HepG2 (cell line): ENCODE results near the gene IQCM. TPM values are rescaled to one million over a fixed set of nuclear protein-coding genes. Genes with fewer than 3 reads are reported as not detected.

Source experiments
- ATAC-seq: fragments of 200-7000 bp; cut with Tn5 transposase; 3 replicates; pipeline ENCODE4 v1.9.1; 2020; ENCODE audit warnings: mild to moderate bottlenecking, moderate library complexity
- BruUV-seq: library from RNA; stranded (reverse); fragments of 400-500 nt; replicated peaks from 2 replicates; lab custom pipeline; 2021; lab: Mats Ljungman, UMichigan
- CTCF ChIA-PET: fragments of 300-600 bp; formaldehyde crosslinking; extraction: SDS; loops from one replicate; lab custom pipeline; 2021; ENCODE audit warnings: low total read pairs, inconsistent platforms, low intra/inter-chr PET ratio; lab: Yijun Ruan, JAX
- POLR2A ChIA-PET: fragments of 350-600 bp; sonication (Branson Sonifier 250); formaldehyde crosslinking; loops from one replicate; lab custom pipeline; 2020; ENCODE audit warnings: antibody characterized with exemption, inconsistent platforms; lab: Yijun Ruan, JAX
- DNase-seq: peaks from one replicate; pipeline ENCODE4 v3.0.0-alpha.2; 2015; ENCODE audit warnings: low spot score
- FAIRE-seq: peaks from 3 replicates; lab custom pipeline; 2011; peaks lifted over from hg19 to GRCh38; lab: Jason Lieb, UNC
- H2AFZ ChIP-seq: one replicate; pipeline ENCODE4 v1.6.1; 2011; ENCODE audit warnings: low read length, inconsistent platforms
- H3K27ac ChIP-seq: fragments of 300-600 bp; 3 replicates; pipeline ENCODE4 v1.8.0; 2011; ENCODE audit warnings: mixed run types, mild to moderate bottlenecking, mixed read lengths, low read length, inconsistent platforms; ENCODE audit not compliant: insufficient read depth; ENCODE audit errors: extremely low read length
- H3K27me3 ChIP-seq, 2 experiments: fragments of 200-600 bp in 1 of 2; 2 replicates in 1 of 2; 3 replicates in 1 of 2; pipeline versions ENCODE4 v1.6.0 to v1.8.0; 2011; ENCODE audit warnings: low read length in 2 of 2, mild to moderate bottlenecking in 2 of 2, moderate library complexity in 2 of 2, inconsistent platforms in 1 of 2; ENCODE audit not compliant: insufficient read depth in 2 of 2, control insufficient read depth in 1 of 2
- H3K36me3 ChIP-seq, 2 experiments: fragments of 200-600 bp in 1 of 2; replicated peaks in 1 of 2; 2 replicates in 1 of 2; 3 replicates in 1 of 2; pipeline versions ENCODE4 v1.5.1 to v1.8.0; 2011; ENCODE audit warnings: low read length in 2 of 2, inconsistent platforms in 1 of 2; ENCODE audit not compliant: insufficient read depth in 2 of 2, control insufficient read depth in 1 of 2
- H3K4me1 ChIP-seq: 2 replicates; pipeline ENCODE4 v1.5.1; 2012; ENCODE audit warnings: low read length, inconsistent platforms; ENCODE audit not compliant: insufficient read depth
- H3K4me2 ChIP-seq: 2 replicates; pipeline ENCODE4 v1.6.0; 2011; ENCODE audit warnings: low read depth, low read length, inconsistent platforms
- H3K4me3 ChIP-seq, 3 experiments: fragments of 200-600 bp in 1 of 3; sonication (generic), shearing (Covaris generic) in 1 of 3; replicated peaks in 1 of 3; 2 replicates each; pipeline ENCODE4 v1.5.1; 2011 to 2016; ENCODE audit warnings: low read length in 3 of 3, inconsistent platforms in 2 of 3, low read depth in 2 of 3, mild to moderate bottlenecking in 2 of 3, control low read depth in 1 of 3, mixed read lengths in 1 of 3; ENCODE audit not compliant: insufficient read depth in 1 of 3
- H3K79me2 ChIP-seq: one replicate; pipeline ENCODE4 v1.6.1; 2011; ENCODE audit warnings: low read length, inconsistent platforms; ENCODE audit not compliant: insufficient read depth
- H3K9ac ChIP-seq: 2 replicates; pipeline ENCODE4 v1.6.0; 2011; ENCODE audit warnings: mild to moderate bottlenecking, low read depth, low read length, inconsistent platforms; ENCODE audit not compliant: insufficient read depth
- H3K9me3 ChIP-seq: 2 replicates; pipeline ENCODE4 v1.5.1; 2012; ENCODE audit warnings: mild to moderate bottlenecking, low read length
- H4K20me1 ChIP-seq: 2 replicates; pipeline ENCODE4 v1.6.0; 2011; ENCODE audit warnings: inconsistent platforms, mild to moderate bottlenecking, low read length, moderate library complexity; ENCODE audit not compliant: insufficient read depth
- DMAP1 ChIP-seq: IDR thresholded peaks from 2 replicates; pipeline ENCODE4 v1.6.1; 2016
- RBAK ChIP-seq: sonication (generic); formaldehyde crosslinking; IDR thresholded peaks from 2 replicates; pipeline ENCODE4 v1.5.1; 2020; ENCODE audit warnings: mild to moderate bottlenecking, missing genetic modification reagents
- SETDB1 ChIP-seq: sonication (generic); formaldehyde crosslinking; IDR thresholded peaks from 2 replicates; pipeline ENCODE4 v1.5.1; 2020; ENCODE audit warnings: missing genetic modification reagents, mild to moderate bottlenecking, borderline replicate concordance
- SMAD1 ChIP-seq: sonication (generic); formaldehyde crosslinking; IDR thresholded peaks from 2 replicates; pipeline ENCODE4 v1.4.0; 2020; ENCODE audit warnings: missing genetic modification reagents, low read depth, mild to moderate bottlenecking, borderline replicate concordance
- TCF7L2 ChIP-seq: IDR thresholded peaks from 2 replicates; pipeline ENCODE4 v1.6.1; 2011; ENCODE audit warnings: mild to moderate bottlenecking, low read depth, low read length, moderate library complexity
- ZFYVE20 ChIP-seq: sonication (generic); formaldehyde crosslinking; IDR thresholded peaks from 2 replicates; pipeline ENCODE4 v1.8.0; 2023; ENCODE audit warnings: low read depth, mild to moderate bottlenecking, moderate library complexity, missing genetic modification reagents, borderline replicate concordance
- ZKSCAN8 ChIP-seq: IDR thresholded peaks from 2 replicates; pipeline ENCODE4 v1.6.1; 2016; ENCODE audit warnings: borderline replicate concordance, missing genetic modification reagents, missing compliant biosample characterization
- ZNF121 ChIP-seq: sonication (generic); formaldehyde crosslinking; IDR thresholded peaks from 2 replicates; pipeline ENCODE4 v1.5.0; 2020; ENCODE audit warnings: mild to moderate bottlenecking, missing genetic modification reagents
- ZNF225 ChIP-seq: sonication (generic); formaldehyde crosslinking; IDR thresholded peaks from 2 replicates; pipeline ENCODE4 v1.4.0; 2020; ENCODE audit warnings: mild to moderate bottlenecking, missing genetic modification reagents
- ZNF331 ChIP-seq: sonication (generic); formaldehyde crosslinking; IDR thresholded peaks from 2 replicates; pipeline ENCODE4 v1.4.0; 2020; ENCODE audit warnings: missing genetic modification reagents
- ZNF441 ChIP-seq: sonication (generic); formaldehyde crosslinking; IDR thresholded peaks from 2 replicates; pipeline ENCODE4 v1.7.0; 2021; ENCODE audit warnings: missing genetic modification reagents, borderline replicate concordance
- ZNF558 ChIP-seq: sonication (generic); formaldehyde crosslinking; IDR thresholded peaks from 2 replicates; pipeline ENCODE4 v1.9.0; 2022; ENCODE audit warnings: mild to moderate bottlenecking, missing genetic modification reagents, borderline replicate concordance
- ZNF780A ChIP-seq: sonication (generic); formaldehyde crosslinking; IDR thresholded peaks from 2 replicates; pipeline ENCODE4 v1.8.0; 2022; ENCODE audit warnings: mild to moderate bottlenecking, missing genetic modification reagents, moderate library complexity
- ZNF83 ChIP-seq: sonication (generic); formaldehyde crosslinking; IDR thresholded peaks from 2 replicates; pipeline ENCODE4 v1.4.0; 2020; ENCODE audit warnings: missing genetic modification reagents, mild to moderate bottlenecking, borderline replicate concordance
- WGBS: methylation state at CpG from one replicate; pipeline ENCODE4 v1.1.6; 2017; ENCODE audit warnings: low lambda C conversion rate; 5-methylcytosine and 5-hydroxymethylcytosine counted together
- in situ Hi-C: cut with HindIII; loops from 2 replicates; pipeline ENCODE4 v1.10.0; 2017; ENCODE audit warnings: low pct_unique_long_range_greater_than_20kb; ENCODE audit not compliant: extremely low pct_ligation_motif_present
- intact Hi-C: fragments of 100-400 bp; cut with micrococcal nuclease; formaldehyde crosslinking; loops from one replicate; pipeline ENCODE4 v1.10.0; 2022; ENCODE audit not compliant: unreplicated experiment
- polyA plus RNA-seq, 8 experiments: library from polyadenylated mRNA; depleted of rRNA in 3 of 8; stranded (reverse) in 7 of 8; unstranded in 1 of 8; fragments of >200 nt; fragmentation: Illumina TruSeq in 4 of 8; extraction: Trizol in 4 of 8; gene quantifications; 2 replicates each; pipeline versions ENCODE4 v1.2.1 to v1.2.3, GENCODE V29; 2011 to 2016; ENCODE audit warnings: low read depth in 4 of 8, missing spikeins in 1 of 8, mixed read lengths in 1 of 8; ENCODE audit not compliant: insufficient read depth in 1 of 8
- total RNA-seq, 5 experiments: library from RNA; depleted of rRNA; stranded (reverse); fragments of >200 nt; fragmentation: Illumina TruSeq; extraction: Trizol; gene quantifications; 2 replicates each; pipeline ENCODE4 v1.2.3, GENCODE V29; 2016; ENCODE audit warnings: low read depth in 1 of 5
- TF ChIP-seq, protein P1 (sequence below): sonication (generic); formaldehyde crosslinking; IDR thresholded peaks from 2 replicates; pipeline ENCODE4 v1.4.0; 2020; ENCODE audit warnings: missing genetic modification reagents
- TF ChIP-seq, protein P2 (sequence below): sonication (generic); formaldehyde crosslinking; IDR thresholded peaks from 2 replicates; pipeline ENCODE4 v1.4.0; 2020; ENCODE audit warnings: missing genetic modification reagents, low read depth, mild to moderate bottlenecking, borderline replicate concordance
- TF ChIP-seq, protein P3 (sequence below): sonication (generic); formaldehyde crosslinking; IDR thresholded peaks from 2 replicates; pipeline ENCODE4 v1.8.0; 2022; ENCODE audit warnings: mild to moderate bottlenecking, missing genetic modification reagents, moderate library complexity
- TF ChIP-seq, protein P4 (sequence below): sonication (generic); formaldehyde crosslinking; conservative IDR thresholded peaks from 2 replicates; pipeline ENCODE4 v1.4.0; 2020; ENCODE audit warnings: mild to moderate bottlenecking, missing genetic modification reagents, moderate library complexity

The IQCM gene
- total and polyA plus RNA-seq, 2 of the 13 experiments (the other 11 are each of a cell fraction or from before 2014, with no cell fraction given), result not detected

DNA sequence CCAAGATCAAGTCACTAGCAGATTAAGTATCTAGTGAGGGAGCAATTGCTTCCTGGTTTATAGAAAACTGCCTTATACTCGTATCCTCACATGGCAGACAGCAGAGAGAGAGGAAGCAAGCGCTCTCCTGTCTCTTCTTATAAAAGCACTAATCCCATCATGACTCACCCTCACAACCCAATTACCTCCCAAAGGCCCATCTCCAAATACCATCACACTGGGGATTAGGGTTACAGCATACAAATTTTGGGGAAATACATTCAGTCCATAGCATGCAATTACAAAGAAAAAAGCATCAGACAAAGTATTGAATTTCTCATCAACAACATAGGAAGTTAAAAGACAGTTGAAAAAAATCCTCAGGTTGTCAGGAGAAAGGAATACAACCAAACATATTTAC lies 292.6 kb downstream of the IQCM start:
- intact Hi-C loops, result no loop called here
- TF ChIP-seq ZKSCAN8 (CRISPR knock-in tag), result no peak
- no peak for TF ChIP-seq ZNF83
- TF ChIP-seq, protein P1, sequence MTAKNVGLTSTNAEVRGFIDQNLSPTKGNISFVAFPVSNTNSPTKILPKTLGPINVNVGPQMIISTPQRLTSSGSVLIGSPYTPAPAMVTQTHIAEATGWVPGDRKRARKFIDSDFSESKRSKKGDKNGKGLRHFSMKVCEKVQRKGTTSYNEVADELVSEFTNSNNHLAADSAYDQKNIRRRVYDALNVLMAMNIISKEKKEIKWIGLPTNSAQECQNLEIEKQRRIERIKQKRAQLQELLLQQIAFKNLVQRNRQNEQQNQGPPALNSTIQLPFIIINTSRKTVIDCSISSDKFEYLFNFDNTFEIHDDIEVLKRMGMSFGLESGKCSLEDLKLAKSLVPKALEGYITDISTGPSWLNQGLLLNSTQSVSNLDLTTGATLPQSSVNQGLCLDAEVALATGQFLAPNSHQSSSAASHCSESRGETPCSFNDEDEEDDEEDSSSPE, result no peak
- no peak for TF ChIP-seq ZNF780A
- TF ChIP-seq ZNF331 (CRISPR knock-in tag), result no peak
- no peak for TF ChIP-seq DMAP1 (CRISPR knock-in tag)
- TF ChIP-seq ZNF225, result no peak
- TF ChIP-seq ZNF121 (CRISPR knock-in tag), result no peak
- TF ChIP-seq, protein P2, sequence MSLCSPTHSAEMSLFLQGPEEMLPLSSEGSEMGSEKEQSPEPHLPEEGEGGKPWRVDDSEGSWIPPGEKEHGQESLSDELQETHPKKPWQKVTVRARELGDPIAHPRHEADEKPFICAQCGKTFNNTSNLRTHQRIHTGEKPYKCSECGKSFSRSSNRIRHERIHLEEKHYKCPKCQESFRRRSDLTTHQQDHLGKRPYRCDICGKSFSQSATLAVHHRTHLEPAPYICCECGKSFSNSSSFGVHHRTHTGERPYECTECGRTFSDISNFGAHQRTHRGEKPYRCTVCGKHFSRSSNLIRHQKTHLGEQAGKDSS (CRISPR knock-in tag), result no peak
- no peak for TF ChIP-seq ZFYVE20 (CRISPR knock-in tag)
- TF ChIP-seq RBAK (CRISPR knock-in tag), result no peak
- no peak for TF ChIP-seq SETDB1 (CRISPR knock-in tag)
- TF ChIP-seq ZNF441 (CRISPR knock-in tag), result no peak
- TF ChIP-seq SMAD1 (CRISPR knock-in tag), result no peak
- TF ChIP-seq, protein P3, sequence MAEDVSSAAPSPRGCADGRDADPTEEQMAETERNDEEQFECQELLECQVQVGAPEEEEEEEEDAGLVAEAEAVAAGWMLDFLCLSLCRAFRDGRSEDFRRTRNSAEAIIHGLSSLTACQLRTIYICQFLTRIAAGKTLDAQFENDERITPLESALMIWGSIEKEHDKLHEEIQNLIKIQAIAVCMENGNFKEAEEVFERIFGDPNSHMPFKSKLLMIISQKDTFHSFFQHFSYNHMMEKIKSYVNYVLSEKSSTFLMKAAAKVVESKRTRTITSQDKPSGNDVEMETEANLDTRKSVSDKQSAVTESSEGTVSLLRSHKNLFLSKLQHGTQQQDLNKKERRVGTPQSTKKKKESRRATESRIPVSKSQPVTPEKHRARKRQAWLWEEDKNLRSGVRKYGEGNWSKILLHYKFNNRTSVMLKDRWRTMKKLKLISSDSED (CRISPR knock-in tag), result no peak
- no peak for TF ChIP-seq TCF7L2
- no peak for TF ChIP-seq ZNF558
- TF ChIP-seq, protein P4, sequence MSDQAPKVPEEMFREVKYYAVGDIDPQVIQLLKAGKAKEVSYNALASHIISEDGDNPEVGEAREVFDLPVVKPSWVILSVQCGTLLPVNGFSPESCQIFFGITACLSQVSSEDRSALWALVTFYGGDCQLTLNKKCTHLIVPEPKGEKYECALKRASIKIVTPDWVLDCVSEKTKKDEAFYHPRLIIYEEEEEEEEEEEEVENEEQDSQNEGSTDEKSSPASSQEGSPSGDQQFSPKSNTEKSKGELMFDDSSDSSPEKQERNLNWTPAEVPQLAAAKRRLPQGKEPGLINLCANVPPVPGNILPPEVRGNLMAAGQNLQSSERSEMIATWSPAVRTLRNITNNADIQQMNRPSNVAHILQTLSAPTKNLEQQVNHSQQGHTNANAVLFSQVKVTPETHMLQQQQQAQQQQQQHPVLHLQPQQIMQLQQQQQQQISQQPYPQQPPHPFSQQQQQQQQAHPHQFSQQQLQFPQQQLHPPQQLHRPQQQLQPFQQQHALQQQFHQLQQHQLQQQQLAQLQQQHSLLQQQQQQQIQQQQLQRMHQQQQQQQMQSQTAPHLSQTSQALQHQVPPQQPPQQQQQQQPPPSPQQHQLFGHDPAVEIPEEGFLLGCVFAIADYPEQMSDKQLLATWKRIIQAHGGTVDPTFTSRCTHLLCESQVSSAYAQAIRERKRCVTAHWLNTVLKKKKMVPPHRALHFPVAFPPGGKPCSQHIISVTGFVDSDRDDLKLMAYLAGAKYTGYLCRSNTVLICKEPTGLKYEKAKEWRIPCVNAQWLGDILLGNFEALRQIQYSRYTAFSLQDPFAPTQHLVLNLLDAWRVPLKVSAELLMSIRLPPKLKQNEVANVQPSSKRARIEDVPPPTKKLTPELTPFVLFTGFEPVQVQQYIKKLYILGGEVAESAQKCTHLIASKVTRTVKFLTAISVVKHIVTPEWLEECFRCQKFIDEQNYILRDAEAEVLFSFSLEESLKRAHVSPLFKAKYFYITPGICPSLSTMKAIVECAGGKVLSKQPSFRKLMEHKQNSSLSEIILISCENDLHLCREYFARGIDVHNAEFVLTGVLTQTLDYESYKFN, result no peak

More for the DNA sequence above, 292.6 kb downstream of the IQCM start:
- FAIRE-seq (no peak), DNase-seq (no peak), ATAC-seq (no peak)
- Histone ChIP-seq H3K4me3 (no peak overlapping the region), H2AFZ (no peak overlapping the region), H3K4me2 (no peak overlapping the region), H3K27ac (no peak overlapping the region), H3K9me3 (peaks cover 51% of the 10 kb centered on the region), H3K27me3 (no peaks in the 10 kb centered on the region), H3K4me1 (no peaks in the 10 kb centered on the region), H3K36me3 (no peaks in the 10 kb centered on the region), H3K9ac (no peak overlapping the region), H3K79me2 (no peaks in the 10 kb centered on the region), H4K20me1 (no peaks in the 10 kb centered on the region)
- no TSS peak for BruUV-seq
- ChIA-PET CTCF (no interaction called here), POLR2A (no interaction called here)
- WGBS, result 33% methylated on average over 2 of the region's 2 CpGs
- in situ Hi-C loops, result no loop called here
